Posterior vena cava (tissue), 2 donors: ENCODE measurements around the gene SLC31A1. TPM values are rescaled to one million over a fixed set of nuclear protein-coding genes. Genes with fewer than 3 reads are reported as not detected.
"Not testable (repeated sequence)": the region's sequence is repeated elsewhere in the genome, so short reads cannot be mapped to it uniquely, and the experiment has no call there.

Source experiments
- DNase-seq: peaks from one replicate; pipeline ENCODE4 v3.0.0-alpha.2; 2020; ENCODE audit warnings: low spot score
- intact Hi-C, 2 donors: fragments of 100-400 bp; cut with DNase I; formaldehyde crosslinking; loops; one replicate each; pipeline versions ENCODE4 v1.14.1 to v1.14.2; 2022 to 2023
- total RNA-seq, 2 donors: library from RNA; stranded (reverse); fragmentation: NEBNext Ultra II Directional; extraction: Animal tissue kit (Norgen Biotek cat#: 25700); gene quantifications; one replicate each; pipeline ENCODE4 v1.2.1, GENCODE V29; 2021
- donor health status: DM: yes; HTN: yes; CAD: no.
- donor health status: DM: yes; HTN: yes; CAD: no.

SLC31A1 gene
- total RNA-seq, 2 donors from 2014 or later, result 15.0 to 15.2 TPM

GRCh38 chr9:113254991-113255390 lies 33.6 kb downstream of the SLC31A1 start:
- DNase-seq, result no peak
- intact Hi-C loops, result loop anchor here in 1 of 2 donors (5.0 kb wide), 1 partner anchor 917 kb away; no protein-coding TSS in a partner anchor

DNA sequence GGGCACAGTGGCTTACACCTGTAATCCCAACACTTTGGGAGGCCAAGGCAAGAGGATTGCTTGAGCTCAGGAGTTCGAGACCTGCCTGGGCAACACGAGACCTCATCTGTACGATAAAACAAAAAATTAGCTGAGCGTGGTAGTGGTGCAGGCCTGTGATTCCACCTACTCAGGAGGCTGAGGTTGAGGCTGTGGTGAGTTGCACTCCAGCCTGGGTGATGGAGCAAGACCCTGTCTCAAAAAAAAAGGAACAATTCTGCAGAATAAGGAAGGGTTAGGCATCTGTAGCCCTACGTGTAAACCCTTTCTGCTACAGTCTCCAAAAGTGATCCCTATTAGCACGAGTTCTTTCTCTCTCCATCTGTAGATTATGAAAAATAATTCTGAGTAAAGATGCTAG lies 34.1 kb downstream of the SLC31A1 start:
- intact Hi-C loops, result no loop called here
- DNase-seq, result no peak

GRCh38 chr9:113257863-113258262 lies 36.5 kb downstream of the SLC31A1 start:
- intact Hi-C loops, result no loop called here
- DNase-seq, result no peak

GRCh38 chr9:113258282-113258681 lies 36.9 kb downstream of the SLC31A1 start:
- DNase-seq, result no peak
- intact Hi-C loops, result no loop called here

DNA sequence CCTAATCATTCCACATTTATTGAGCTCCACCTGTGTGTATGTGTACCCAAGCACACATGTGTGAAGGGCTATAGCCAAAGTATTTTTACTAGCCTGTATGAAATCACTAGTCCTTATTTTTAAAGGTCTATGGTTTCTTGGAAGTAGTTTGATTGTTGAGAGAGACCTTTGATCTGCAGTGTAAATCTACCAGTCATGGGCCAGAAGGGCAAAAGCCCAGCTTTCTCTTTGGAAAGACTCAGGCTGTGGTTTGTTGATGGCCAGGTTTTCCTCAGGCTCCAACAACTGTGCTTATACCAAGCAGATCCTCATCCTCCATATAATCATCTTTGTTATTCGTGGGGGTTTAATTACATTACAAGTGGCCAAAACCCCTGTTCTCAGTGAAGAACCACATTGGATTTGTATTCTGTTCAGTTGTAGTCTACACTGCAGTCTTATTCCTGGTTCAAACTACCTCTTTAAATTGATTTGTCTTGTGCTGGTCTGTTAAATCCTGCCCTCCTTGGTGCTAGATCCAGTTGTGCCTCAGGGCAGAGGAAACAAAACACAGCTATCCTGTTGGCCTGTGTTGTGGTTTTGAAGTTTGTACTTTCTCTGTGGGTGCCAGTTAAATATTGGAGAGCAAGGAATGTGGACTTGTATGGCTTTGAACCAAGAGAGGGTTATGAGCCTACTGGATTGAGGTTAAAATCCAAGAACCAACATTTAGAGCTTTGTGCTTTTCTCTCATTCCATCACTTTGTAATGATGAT lies 40.8 kb downstream of the SLC31A1 start:
- no peak for DNase-seq
- intact Hi-C loops, result loop anchor here in 1 of 2 donors (5.0 kb wide), 1 partner anchor 625 kb away; no protein-coding TSS in a partner anchor

DNA sequence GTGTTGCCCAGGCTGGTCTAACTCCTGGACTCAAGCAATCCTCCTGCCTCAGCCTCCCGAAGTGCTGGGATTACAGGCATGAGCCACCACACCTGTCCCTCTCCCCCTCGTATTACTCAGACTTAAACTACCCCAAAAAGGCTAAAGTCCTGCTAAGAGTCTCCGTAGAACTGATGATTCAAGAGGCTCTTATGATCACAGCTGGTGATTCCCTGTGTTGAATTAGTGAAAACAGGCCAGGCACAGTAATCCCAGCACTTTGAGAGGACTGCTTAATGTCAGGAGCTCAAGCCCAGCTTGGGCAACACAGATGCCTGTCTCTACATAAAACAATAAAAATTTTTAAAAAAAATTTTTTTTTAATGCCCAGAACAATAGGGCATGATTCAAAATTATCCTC lies 44.8 kb downstream of the SLC31A1 start:
- DNase-seq, result no peak
- intact Hi-C loops, result no loop called here

DNA sequence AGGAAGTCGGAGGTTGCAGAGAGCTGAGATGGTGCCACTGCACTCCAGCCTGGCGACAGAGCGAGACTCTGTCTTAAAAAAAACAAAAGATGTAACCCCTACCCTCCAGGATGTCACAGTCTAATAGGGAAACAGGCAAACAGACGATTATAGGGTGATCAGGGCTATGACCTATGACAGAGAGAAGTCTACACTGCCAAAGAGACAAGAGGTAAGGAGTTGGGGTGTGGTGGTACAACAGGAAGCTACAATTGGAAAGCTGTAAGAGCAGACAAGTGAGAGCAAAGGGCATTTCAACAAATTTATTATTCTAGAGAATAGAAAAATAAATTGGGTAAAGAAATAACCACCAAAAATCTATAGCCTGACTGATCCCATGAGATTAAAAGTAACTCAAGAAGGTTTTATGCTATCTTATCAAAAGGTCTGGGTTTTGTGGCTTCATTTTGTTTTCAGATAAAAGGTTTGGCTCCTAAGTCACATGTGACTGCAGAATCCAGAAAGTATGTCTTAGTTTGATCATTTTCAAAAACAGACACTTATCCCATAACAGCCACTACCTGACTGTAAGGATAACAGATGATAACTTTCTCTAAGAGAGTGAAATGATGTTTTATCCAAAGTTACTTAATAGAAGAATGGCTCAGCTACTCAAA lies 46.7 kb downstream of the SLC31A1 start:
- intact Hi-C loops, result no loop called here
- DNase-seq, result no peak

DNA sequence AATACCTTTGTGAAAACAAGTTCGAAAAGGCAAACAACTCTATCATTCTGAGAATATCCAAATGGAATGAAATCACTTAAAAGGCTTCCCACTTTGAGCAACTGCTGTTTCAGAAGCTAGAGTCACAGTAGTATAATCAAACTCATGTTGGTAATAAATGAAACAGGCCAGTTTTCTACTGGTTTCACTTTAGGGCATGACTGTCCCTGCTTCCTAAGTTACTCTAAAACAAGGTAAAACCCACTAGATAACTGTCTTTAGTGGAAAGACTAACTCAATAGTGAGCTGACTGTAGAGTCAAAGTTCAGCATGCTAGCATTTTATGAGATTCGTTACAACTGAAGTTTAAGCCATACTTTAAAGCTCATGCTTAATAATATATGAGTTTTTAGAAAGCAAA lies 48.0 kb downstream of the SLC31A1 start:
- intact Hi-C loops, result no loop called here
- no peak for DNase-seq

- intact Hi-C loops, result loop anchor here in 1 of 2 donors (10.0 kb wide), 2 partner anchors 135 to 325 kb away; partner anchors contain the start of gene ALAD
- no peak for DNase-seq
These were observed 48.5 kb downstream of the SLC31A1 start for GRCh38 chr9:113269871-113270270.

- DNase-seq, result no peak
- intact Hi-C loops, result loop anchor here in 1 of 2 donors (10.0 kb wide), 2 partner anchors 130 to 320 kb away; partner anchors contain the start of gene ALAD
These were observed 53.3 kb downstream of the SLC31A1 start for GRCh38 chr9:113274474-113275156.

DNA sequence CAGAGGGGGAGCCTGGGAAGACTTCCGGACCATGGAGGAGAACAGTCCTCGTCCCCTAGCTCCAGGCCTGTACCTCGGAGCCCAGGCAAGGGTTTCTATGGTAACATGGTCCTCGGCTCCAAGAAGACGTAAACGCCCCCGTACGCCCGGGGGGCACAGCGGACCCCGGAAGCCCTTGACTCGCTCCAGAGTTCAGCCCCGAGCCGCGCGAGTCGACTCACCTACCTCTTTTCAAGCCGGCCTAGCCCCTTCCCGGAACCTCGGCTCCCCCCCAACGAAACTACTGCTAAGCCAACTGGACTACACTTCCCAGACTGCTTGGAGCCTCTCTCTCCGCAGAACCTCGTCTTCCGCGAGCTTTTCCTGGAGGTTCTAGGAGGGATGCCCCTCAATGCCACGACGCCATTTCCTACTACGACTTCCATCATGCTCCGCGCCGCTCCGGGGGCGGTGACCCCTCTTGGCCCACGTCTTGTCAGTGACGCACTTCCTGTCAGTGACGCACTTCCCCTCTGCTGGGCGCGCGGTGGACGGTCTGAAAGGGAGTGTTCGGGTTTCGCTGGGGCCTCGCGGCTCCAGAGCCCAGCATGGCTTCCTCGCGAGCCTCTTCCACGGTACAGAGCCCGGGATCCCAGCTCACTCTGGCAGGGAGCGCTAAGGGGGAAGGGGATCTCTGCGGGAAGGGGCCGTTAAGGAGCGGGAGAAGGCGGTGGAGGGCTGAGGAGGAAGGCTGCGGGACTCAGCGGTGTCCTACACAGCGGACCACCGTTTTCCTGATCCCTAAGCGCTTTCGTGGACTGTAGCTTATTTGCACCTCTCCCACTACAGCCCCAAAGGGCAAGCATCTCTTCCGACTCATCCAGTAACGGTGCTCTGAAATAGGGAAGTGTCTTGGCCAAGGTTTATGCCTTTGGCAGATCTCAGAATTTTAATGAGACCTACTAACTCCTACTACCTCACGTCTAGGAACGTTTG lies 54.1 kb downstream of the SLC31A1 start, which contains the start of the genes CDC26 and PRPF4:
CDC26 (minus strand) TSS at position 416 of the 975 bp plus-strand sequence. CDS start 3,065 bp downstream, outside the sequence.
PRPF4 (plus strand) TSS at position 502 of the 975 bp plus-strand sequence; CDS start at position 588, 86 bp downstream.
- DNase-seq, result peak; percentile 99
- intact Hi-C loops, result loop anchor here in 1 of 2 donors (10.0 kb wide), 2 partner anchors 129 to 319 kb away; partner anchors contain the start of gene ALAD

DNA sequence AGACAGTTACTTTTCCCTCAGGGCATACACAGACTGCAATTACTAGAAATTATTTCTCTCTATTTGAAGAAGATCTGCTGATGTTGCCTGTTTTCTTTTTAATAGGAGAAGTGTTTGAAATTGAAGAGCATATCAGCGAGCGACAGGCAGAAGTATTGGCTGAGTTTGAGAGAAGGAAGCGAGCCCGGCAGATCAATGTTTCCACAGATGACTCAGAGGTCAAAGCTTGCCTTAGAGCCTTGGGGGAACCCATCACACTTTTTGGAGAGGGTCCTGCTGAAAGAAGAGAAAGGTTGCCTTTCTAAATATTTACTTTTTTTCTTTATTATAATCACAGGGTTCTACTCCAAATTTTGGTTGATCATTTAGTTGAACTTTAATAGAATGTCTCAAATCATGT lies 57.5 kb downstream of the SLC31A1 start:
- intact Hi-C loops, result loop anchor here in 1 of 2 donors (10.0 kb wide), 2 partner anchors 126 to 316 kb away; partner anchors contain the start of gene ALAD

DNA sequence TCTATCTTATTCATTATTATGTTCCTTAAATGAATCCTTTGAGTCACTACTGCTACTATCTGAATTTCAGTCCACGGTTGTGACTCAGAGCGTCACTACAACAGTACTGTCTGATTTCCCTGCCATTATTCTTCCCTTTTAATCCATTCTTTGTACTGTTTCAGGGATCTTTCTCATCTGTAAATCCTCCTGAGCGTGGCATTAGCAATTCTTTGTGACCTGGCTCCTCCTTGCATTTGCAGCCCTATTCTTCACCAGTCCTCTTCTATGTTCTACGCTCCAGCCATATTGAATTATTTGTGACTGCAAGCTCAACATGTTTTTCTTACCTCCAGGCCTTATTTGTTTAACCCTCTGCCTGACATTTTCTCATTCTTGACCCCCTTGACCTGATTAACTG lies 60.0 kb downstream of the SLC31A1 start:
- intact Hi-C loops, result no loop called here
- no peak for DNase-seq

More for the DNA sequence above, 57.5 kb downstream of the SLC31A1 start:
- DNase-seq, result no peak

DNA sequence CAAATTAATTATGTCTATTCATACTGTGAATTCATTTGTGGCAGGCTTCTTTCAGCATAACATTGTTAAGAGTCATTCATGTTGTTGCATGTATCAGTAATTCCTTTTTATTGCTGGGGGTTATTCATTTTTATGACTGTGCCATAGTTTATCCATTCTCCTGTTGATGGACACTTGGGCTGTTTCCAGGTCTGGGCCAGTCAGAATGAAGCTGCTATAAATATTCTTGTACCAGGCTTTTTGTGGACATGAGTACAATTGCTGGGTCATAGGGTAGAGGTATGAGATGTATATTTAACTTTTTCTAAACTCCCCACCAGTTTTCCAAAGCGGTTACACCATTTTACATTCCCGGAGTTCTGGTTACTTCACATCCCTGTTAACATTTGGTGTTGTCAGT lies 67.7 kb downstream of the SLC31A1 start:
- intact Hi-C loops, result no loop called here
- no peak for DNase-seq

GRCh38 chr9:113290052-113290607 lies 68.8 kb downstream of the SLC31A1 start:
- no peak for DNase-seq
- intact Hi-C loops, result no loop called here

DNA sequence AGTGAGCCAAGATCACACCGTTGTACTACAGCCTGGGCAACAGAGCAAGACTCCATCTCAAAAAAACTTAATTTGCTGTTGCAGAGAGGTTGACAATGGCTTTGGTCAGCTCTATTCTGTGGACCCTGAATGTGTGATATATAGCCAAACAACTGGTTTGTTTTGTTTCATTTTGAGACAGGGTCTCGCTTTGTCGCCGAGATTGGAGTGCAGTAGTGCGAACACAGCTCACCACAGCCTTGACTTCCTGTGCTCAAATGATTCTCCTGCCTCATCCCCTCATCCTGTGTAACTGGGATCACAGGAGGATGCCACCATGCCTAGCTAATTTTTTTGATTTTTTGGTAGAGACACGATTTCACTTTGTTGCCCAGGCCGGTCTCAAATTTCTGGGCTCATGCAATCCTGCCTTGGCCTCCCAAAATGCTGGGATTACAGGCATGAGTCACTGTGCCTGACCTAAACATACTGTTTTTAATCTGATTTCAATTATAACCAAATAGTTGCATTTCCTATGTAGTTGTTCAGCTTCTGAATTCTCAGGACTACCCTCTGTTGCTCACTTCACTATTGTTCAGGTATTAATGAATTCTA lies 72.0 kb downstream of the SLC31A1 start:
- intact Hi-C loops, result no loop called here
- no peak for DNase-seq

- DNase-seq, intact Hi-C loops: not testable (repeated sequence)
These were observed 74.9 kb downstream of the SLC31A1 start for GRCh38 chr9:113296247-113296646.
